ENCODE results near the gene RGP1.

RGP1 gene

DNA sequence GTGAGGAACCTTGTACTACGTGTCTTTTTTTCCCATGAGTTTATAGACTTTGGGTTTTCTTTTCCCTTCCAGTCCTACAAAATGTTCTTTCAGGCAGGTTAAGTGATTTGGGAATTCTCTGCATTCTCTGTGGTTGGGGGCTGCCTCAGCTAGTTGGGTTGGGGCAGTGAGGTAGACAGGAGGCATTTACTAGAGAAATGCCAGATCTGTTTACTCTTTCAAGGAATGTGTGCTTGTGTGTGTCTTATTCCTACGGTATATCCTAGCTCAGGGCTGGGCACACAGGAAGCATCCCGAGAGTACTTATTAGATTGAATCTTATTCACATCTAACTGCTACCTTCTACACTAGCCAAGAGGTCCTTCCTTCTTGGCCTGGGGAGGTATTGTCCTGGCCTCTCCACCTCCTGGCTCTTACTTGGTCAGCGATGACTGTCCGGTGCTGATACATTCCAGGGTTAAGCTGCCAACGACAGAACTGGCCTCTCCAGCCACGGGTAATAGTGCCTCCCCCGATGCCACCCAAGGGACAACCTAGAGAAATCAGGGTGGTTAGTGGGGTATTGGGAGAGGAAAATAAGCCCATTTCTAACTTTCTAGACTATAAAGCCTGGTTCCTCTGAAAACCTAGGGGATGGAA, 5.1 kb upstream of the RGP1 start:
- no peak for DNase-seq (ENCODE audit: low spot score)

DNA sequence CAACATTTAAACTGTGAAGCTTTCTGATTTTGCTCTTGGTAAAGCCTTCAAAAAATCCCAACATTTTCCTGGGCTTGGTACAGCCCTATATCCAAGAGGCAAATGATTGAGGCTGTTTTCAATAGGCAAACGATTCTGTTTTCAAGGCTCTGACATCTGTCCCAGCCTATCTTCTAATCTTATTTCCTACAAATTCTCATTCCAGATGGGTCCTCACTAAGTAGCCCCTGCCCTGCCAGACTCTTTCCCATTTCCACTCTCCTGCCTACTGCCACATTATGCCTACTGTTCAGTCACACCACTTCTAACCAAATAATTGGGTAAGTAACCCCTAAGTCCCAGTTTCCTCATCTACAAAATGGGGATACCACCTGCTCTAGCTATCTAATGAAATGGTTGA, 3.5 kb upstream of the RGP1 start:
- DNase-seq (ENCODE audit: low spot score), result no peak

DNA sequence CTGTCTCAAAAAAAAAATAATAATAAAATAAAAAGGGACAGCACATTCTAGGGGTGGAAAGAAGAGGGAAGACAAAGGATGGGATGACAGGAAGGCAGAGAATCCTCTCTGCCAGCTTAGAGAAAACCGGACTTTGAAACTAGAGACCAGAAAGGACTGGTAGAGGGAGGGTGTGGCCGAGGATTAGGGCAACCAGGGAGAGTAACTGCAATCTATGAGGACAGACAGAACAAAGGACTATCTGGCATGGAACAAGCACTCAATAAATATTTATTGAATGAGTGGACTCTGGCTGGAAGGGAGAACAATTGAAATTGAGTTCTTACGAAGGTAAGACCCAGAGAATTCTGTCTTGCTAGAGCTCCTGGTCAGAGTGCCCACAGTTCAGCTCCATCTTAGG, 2.5 kb upstream of the RGP1 start:
- no peak for DNase-seq (ENCODE audit: low spot score)

DNA sequence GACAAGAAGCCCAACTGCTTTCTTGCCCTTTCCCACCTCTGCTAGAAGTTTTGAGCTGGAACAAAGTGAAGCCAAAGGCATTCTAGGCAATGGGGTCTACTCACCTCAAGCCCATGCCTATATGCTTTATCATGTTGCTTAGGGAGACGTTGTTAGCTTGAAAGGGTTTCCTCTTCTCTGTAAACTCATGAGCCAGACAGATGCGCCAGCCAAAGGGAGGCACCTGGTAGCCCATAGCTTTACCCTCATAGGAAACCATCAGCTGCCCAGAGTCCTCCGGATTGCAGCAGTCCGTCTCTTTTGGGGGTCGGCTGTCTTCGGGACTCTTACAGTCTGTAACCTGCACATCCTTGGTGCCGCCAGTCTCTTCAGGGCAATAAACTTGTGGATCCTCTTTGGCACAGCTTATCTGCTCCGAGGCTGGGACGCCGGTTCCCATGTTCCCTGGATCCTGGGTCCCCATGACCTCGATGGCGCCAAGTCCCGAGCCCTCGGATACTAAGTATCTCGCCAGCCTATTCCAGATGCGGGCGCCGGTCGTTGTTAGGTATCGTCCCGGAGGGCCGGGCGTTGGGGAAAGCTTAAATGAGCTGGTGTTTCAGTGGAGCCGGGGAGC, 737 bp upstream of the RGP1 start:
- DNase-seq (ENCODE audit: low spot score), result no peak

DNA sequence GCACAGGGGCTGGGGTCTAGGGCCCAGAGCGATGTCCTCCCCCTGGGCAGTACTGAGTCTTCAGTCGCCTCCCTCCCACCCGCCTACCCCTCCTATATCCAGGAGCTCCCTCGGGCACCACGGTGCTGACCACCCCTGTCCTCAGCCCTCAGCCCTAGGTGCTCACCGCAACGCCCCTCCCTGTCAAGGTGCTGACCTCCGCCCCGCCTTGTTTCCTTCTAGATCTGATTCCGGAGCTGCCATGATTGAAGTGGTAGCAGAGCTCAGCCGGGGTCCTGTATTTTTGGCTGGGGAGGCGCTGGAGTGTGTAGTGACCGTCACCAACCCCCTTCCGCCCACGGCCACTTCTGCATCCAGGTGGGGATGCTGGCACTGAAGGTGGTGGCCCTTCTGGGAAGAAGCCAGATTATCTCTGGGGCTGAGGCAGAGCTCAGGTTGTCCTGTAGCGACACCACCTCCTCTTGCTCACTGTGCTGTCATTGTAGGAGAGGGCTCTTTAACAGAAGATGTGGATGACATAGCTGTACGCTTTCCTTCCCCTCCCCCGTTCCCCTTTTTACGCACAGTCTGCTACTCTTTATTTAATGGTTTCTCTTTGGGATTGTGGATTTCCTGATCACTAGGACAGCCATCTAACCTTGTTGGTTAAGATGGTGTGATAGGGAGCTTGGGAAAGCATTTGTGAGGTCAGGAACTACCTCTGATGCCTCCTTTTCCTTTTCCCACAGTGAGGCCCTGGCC, 598 bp downstream of the RGP1 start:
- DNase-seq (ENCODE audit: low spot score), result no peak

DNA sequence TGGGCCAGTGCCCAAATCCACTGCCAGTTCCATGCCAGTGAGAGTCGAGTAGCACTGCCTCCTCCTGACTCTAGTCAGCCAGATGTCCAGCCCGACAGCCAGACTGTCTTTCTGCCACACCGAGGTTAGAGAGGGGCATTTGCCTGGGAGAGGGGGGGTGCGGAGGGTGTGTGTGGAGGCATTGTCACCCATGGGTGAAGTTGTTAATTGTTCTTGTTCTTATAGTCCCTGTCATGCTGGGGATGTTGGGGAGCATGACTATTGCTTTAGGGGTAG, 1.1 kb downstream of the RGP1 start:
- DNase-seq (ENCODE audit: low spot score), result no peak

DNA sequence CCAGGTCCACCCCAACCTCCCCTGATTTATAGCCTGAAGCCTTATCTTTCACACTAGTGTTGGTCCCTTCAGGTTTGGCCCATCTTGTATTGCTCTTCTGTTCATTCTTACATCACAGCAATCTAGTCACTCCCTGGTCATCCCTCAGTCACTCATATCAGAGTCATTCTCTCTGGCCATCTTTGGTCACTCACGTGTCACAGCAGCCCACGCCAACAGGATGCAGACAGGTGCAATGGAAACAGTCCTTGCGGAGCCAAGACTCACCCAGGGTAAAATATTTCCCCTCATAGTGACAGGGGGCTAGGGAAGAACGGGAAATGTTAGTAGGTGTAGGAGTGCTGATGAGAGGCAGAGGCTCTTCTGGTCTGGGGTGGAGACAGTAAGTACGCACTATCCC, 4.4 kb downstream of the RGP1 start:
- no peak for DNase-seq (ENCODE audit: low spot score)

DNA sequence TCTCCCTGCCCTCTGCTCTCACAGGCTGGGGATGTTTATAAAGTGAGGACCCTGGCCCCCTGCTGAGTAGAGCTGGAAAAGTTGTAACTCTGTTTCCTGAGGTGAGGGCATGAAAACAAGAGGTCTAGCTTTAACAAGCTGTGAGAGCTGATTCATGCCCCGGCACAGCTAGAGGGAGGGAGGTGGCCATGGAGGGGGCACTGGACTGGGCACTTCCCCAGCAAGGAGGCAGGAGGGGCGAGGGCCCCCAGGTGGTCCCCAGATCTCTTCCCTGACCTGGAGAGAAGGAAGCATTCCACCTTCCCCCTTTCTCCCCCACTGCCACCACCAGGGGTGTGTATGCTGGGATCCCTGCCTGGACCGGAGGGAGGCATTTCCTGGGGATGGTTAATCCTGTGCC, 5.2 kb downstream of the RGP1 start, which contains the start of gene MSMP:
MSMP (minus strand) TSS at position 13 of the 400 bp plus-strand sequence. CDS start 147 bp downstream, outside the sequence.
- no peak for DNase-seq (ENCODE audit: low spot score)

DNA sequence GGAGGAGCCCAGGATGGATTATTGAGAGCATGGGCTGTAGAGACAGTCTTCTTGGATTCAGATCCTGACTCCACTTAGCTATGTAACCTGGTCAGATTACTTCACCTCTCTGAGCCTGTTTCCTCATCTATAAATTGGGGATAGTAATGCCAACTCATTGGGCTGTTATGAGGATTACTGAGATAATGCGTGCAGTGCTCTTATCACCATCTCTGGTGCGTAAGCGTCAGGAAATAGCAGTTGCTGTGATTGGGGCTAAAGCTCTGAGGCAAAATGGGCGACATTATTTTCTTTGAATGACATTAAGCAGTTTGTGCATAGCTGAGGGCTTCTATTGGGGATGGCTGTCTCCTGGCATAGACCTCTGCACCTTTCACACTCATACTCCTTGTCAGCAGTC, 6.0 kb downstream of the RGP1 start:
- DNase-seq (ENCODE audit: low spot score), result no peak

DNA sequence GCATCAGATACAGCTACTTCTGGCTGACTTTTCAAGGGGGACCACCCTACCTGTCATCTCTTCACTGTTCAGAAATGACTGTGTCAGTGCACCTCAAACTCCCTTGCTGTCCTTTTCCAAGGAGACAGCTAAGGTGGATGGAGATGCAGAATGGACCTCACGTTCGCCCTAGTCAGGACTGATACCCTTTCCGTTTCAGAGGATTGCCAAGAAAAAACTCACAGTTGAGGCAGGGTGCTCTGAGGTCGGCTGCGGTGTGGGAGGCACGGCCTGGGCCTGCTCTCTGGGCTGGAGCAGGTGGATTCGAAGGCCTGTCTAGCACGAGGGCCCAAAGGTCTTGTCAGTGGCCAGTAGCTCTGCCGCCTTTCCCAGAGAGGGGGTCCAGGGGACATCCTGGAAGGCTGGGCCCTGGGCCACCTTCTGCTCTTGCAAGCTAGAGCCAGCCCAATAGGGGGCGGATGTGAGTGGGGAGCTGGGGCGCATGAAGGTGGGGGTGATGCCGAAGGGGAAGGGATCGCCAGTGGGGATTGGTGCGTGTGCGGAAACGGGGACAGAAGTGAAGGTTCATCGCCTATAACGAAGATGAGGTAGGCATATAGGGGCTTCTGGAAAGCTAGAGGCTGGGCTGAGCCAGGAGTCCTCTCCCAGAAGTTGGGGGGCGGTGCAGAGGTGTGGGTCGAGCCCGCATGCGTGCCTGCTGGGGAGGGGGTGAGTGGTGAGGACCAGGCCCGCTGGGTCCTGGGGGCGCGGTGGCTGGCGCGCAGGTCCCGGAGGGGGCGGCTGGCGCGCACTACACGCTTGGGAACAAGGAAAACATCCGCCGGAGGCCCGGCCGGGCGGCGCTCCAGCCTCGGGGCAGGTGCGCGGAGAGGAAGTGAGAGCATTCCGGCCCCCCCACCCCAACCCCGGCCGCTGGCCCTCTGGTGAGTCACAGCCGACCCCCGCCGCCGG, 7.5 kb downstream of the RGP1 start:
- DNase-seq (ENCODE audit: low spot score), result peak; percentile 65

DNA sequence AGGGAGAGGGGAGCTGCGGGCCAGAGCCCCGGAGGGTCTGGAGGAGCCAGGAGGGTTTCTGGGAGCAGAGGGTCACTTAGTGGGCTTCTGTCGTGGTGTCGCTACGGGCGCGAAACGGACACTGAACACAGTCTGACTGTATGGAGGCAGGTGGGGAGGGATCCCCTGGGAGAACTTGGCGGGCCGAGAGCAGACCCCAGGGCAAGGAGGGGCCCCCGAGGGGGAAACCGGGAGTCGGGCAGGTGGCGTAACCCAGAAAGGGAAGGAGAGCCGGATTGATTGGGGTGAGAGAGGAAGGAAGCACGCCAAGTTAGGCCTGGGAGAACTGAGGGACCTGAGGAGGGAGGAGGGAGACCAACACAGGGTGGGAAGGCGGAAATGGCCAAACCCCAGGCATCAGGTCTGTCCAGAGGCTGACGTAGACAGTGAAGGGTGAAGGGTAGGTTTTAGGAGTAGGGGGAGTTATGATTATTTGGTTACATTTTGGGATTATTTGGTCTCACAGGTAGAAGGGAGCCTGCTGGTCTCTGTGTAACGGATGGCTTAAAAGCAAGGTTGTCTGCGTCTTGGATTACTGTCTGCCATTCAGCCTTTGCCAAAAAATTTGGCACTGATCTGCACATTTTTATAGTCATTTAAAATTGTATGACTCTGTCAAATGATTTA, 8.3 kb downstream of the RGP1 start:
- no peak for DNase-seq (ENCODE audit: low spot score)

DNA sequence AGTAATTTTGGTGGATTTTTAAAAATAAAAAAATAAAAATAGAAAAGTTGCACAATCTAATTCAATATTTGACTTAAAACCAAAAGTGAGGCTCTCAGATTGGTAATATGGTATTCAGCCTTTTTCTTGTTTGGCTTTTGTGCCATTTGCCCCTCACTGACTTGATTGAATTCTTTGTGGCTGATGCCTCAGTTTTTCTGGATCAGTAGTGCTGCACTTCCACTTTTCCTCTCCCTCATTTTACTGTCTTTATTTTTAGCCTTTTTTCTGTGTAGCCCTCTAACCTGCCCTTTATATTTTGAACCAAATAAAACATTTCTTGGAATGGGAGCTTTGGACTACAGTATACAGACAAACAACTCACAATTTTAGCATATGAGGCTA, 8.8 kb downstream of the RGP1 start:
- no peak for DNase-seq (ENCODE audit: low spot score)

DNA sequence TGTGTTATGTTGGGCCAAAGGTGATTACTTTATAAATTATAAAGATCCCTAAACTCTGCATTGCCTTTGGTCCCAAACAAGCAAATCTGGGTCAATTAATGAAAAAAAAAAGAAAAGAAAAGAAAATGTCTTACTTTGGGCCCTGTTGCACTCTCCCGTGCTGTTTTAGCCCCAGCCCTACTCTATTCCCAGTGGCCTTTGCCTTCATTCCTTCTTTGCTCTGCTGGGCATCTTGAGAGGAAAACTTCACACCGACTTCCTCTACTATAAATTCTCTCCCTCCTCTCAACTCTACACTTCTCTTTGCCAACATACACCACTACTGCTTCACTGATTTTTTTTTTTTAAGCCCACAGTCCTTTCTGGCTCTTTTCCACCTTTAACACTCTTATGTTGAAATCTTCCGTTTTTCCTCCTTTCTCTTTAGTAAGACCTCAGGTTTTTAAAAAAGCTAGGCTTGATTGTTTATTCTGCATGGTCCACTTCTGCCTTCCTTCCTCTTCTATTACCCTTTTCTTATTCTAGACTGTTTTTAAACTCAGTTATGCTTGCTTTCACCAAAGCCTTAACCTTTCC, 9.5 kb downstream of the RGP1 start:
- DNase-seq (ENCODE audit: low spot score), result no peak

DNA sequence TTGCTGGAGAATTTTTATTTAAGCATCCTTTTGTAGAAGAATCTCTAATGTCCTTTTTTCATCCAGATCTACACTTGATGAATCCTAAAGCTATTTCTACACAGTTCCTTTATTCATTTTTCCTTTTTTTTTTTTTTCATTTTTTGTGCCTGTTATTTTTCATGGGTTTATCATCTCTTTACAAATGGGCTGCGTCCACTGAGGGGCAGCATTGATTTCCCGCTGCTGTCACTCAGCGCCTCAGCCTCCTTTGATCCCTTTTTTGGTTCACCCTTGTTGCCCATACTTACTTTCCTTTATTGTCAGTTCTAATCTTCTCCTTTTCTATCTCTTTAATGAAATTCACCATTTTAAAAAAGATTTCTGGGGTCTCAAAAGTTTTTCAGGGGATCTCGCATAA, 10.7 kb downstream of the RGP1 start:
- DNase-seq (ENCODE audit: low spot score), result no peak

DNA sequence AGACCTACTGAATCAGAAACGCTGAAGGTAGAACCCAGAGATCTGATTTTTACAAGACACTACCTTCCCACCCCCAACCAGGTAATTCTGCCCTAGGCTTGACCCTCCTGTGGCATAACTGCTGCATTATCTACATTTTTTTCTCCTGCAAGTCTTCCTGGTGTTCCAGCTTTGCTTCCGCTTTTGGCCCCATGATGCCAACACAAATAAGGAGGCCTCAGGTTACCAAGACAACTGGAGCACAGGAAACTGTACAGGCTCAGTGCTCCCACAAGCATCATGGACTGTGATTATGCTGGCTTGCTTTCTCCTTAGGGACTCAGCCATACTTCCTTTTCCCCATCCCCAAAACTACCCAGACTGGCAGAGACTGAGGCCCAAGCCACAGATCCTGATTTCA, 11.6 kb downstream of the RGP1 start:
- DNase-seq (ENCODE audit: low spot score), result peak; percentile 63

DNA sequence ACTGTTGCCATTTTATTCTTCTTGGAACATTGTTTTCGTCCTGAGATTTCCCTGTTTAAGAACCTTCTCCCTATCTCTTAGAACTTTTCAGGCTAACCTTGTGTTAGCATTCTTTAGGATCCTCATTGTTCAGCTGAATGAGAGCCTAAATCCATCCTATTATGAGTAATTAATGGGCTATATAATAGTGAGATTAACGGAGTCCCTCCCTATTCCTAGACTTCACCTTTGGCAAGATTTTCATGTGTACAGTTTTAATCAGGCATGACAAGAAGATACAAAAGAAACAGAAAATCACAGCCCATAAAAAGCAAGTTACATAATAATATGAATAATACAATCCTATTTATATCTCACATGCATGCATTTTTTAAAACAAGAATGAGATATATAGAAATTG, 14.1 kb downstream of the RGP1 start:
- DNase-seq (ENCODE audit: low spot score), result no peak

DNA sequence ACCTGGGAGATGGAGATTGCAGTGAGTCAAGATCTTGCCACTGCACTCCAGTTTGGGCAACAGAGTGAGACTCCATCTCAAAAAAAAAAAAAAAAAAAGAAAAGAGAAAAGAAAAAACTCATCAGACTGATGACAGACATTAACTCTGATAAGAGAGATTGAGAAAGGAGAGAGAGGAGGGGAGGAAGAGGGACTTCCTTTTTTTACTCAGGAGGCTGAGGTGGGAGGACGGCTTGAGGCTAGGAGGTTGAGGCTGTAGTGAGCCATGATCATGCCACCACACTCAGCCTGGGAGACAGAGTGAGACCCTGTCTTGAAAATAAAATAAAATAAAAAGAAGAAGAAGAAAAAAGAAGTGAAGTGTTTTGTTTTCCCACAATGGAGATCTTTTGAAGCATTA, 14.7 kb downstream of the RGP1 start:
- DNase-seq (ENCODE audit: low spot score), result no peak

DNA sequence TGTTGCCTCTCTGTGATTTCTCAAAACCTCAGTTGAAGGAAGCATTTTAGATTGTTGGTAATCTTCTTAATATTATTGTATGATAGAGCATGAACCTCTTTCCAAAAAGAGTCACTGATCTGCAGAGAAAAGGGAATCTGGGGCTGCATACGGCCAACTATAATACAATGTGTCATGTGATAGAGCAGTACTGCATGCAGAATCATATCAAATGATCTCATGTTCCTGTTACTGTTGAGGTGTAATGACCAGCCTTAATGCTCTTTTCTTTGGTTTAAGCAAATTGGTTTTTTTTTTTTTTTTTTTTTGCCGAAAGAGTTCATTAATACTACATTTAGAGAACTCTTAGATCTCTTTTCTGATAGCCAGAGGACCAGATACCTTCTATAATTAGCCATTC, 17.9 kb downstream of the RGP1 start:
- no peak for DNase-seq (ENCODE audit: low spot score)

DNA sequence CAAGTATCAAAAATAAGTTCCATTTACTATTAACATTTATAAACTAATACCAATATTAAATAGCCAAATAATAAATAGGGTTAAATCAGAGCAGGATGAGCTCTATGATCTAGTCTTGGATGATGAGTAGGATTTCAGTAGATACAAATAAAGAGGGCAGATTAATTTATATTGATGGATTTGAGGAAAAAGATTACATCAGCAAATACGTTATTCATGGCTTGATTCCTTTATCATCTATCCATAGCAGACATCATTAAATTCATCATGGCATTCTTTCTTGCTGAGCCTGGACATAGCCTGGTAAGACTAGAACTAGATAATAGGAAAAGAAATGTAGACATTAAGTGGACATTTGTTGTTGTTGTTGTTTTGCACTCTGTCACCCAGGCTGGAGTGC, 18.4 kb downstream of the RGP1 start:
- DNase-seq (ENCODE audit: low spot score), result no peak

DNA sequence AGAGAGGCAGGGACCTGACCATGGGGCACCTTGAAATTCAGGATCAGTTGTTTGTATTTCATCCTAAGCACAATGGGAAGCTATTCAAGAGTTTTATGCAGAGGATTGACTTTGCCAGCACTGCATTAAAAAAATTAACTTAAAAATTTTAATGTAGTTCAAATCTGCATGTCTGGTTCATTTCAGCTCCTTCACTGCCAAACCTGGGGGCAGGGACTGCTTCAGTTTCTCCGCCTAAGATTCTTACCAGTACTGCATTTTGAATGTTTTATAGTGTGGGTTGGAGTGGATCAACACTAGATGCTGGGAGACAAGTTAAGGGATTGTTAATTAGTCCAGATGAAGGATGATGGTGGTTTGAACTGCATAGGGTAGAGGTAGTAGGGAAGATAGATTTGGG, 20.7 kb downstream of the RGP1 start:
- DNase-seq (ENCODE audit: low spot score), result no peak

DNA sequence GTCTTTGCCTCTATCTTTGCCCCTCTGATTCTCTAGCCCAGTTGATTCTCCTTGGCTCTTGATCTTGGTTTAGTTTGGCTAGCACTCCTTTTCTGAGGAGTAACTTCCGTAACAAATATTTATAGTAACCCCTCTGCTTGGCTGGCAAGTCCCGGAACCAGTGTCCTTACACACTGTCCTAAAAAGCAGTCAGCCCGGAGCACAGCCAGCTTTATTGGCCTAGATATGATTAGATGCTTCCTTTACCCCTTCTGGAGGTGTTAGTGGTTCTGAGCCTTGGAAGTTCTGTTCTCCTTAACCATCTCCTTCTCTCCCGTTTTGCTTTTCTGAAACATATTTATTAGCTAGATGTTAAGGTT, 22.0 kb downstream of the RGP1 start:
- no peak for DNase-seq (ENCODE audit: low spot score)

DNA sequence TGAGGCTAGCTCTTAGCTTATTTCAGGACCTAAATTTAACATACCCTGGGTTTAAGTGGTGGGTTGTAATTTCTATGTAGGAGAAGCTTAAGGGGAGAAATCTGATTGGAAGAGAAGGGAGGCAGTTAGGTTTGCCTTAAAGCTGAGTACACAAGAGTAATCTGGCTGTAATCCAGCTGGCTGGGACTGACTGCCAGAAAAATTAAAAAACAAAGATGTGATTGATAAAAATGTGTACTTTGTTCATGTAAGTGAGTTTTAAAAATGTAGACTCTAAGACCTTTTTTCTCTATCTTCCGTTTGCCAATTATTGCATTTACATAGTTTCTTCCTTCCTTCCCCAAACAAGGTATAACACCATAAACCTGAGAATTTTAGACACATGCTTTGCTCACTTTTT, 22.4 kb downstream of the RGP1 start:
- DNase-seq (ENCODE audit: low spot score), result no peak

All from kidney capillary endothelial cell (primary cell).